GM18526 (cell line): Measurements from ENCODE around the gene GPC3.

Source experiments
- POLR2A ChIP-seq: IDR thresholded peaks from 3 replicates; pipeline ENCODE4 v1.6.1; 2011; ENCODE audit not compliant: insufficient read length; ENCODE audit errors: extremely low read depth

Gene GPC3

DNA sequence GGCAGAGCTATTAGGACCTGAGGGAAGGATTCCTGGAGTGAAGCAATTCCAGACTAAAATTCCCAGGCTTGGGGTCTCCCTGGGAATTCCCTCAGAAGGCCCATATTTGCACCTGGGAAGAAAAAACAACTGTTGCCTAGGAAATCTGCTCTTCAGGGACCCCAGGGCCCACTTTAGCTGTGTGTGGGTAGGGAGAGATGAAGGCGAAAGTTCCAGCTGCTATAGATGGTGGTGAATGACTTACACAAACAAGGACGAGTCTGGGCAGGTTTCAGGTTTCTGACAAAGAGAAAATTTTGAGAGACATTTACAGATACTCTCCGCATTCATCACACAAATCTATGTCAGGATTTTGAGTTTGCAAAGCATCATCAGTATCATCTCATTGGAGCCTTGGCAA, 126.1 kb downstream of the GPC3 start:
- no peak for TF ChIP-seq POLR2A

DNA sequence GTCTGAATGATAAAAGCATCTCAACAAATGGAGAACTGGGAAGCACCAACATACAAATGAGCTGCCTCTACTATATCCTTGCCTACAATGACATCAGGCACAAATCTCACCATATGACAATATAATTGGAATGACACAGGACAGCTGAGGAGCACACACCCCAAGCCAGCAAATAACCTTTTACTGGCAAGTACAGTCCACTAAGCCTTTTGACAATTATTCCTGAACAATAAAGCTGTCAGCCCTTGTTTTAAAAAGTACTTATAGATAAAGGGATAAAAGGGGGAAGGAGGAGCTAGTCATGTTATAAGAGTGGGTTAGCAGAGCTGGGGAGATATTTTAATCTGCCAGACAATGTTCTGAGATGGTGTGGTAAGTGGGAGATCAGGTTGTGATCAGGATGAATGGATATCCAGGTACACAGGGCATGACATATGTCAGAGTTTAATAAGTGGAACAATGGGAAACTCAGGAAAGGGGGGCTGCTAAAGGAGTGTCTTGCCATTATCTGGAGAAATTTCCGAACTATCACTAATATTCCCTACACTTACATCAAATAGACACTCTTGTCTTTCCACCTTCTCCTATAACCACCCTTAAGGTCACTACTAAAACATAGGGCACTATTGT, 127.6 kb downstream of the GPC3 start:
- TF ChIP-seq POLR2A = no peak

DNA sequence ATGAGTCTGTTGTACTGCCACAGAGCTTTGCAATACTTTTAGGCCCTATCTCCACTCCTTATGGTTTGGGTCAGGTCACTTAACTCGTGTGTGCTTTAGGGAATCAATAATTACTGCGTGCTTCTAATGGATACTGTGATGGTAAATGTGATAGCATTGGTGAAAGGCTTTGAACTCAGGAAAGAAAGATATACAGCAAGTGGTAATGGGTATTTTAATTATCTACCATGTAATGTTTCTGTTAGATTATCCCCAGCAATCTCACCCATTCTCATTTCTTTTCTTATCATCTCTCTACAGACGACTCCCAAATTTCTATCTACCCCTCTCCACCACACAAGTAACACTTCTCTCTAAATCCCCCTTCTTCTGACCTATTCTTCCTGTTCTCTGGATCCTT, 128.6 kb downstream of the GPC3 start:
- no peak for TF ChIP-seq POLR2A

DNA sequence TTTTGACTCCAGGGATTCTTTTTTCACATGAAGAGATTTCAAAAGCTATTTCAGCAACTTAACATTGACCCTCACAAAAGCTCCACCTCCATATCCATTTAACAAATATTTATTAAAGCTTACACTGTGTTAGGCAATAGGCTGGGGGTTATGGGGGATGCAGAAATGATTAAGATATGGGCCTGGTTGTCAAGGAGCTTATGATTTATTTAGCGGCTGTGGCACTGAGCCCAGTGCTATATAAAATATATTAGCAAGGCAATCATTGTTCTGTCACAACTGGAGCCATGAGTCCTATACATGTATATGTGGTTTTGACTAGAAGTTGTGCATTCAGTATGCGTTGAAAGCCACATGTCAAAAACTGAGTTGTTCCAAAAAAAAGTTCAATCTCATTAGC, 131.1 kb downstream of the GPC3 start:
- TF ChIP-seq POLR2A = no peak

DNA sequence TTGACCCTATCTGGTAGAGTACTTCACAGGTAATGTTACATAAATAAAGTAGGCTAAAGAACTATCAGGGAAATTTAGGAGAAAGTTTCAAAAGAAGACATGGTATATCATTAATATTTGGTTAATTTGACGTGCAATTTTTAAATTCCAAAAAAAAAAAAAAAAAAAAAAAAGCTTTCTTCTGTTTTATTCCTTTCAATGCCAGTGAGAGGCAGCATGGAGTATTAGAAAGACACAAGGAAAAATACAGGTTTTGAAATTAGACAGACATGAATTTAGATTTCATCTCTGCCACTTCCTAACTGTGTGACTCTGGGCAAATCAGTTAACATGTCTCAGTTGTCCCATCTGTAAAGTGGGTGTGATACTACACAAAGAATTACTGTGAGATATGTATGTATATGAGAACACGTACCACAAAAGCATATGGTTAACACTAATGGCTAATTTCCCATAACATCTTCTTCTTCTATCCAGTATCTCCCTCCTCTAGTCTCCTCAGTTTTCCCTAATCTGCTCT, 132.5 kb downstream of the GPC3 start:
- TF ChIP-seq POLR2A = no peak

DNA sequence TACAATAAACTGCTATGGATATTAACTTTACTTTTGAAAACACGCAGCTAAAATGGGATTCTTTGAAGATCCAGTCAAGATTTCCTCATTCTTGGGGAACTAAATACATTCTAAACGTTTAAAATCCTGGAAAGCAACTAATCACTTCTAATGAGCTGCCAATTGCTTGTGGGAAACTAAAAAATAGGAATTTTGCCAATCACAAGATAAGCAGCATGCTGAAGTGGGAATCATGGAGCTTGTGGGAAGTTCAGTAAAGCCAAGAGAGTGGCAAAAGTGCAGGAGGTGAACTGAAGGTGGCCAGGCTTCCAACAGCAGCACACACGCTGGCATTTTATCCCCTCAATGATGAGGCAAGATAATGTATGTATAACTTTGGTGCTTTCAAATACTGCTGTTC, 133.0 kb downstream of the GPC3 start:
- no peak for TF ChIP-seq POLR2A

DNA sequence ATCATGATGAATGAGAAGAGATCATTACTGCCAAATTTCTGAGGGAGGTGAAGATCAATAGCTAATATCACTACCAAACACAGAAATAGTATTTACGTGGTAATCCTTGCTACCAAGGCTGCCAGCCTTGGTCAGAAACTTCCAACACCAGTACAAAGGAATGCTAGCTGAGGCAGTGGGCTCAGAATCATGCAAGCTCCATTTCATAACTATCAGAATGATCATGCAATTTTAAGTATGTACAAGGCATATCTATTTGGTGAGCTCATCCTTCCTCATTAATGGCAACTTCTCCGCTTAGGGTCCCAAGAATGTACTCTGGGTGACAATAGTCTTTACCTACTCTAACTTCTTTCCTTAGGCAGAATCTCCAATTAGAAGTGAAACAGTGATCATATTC, 135.0 kb downstream of the GPC3 start:
- TF ChIP-seq POLR2A = no peak

DNA sequence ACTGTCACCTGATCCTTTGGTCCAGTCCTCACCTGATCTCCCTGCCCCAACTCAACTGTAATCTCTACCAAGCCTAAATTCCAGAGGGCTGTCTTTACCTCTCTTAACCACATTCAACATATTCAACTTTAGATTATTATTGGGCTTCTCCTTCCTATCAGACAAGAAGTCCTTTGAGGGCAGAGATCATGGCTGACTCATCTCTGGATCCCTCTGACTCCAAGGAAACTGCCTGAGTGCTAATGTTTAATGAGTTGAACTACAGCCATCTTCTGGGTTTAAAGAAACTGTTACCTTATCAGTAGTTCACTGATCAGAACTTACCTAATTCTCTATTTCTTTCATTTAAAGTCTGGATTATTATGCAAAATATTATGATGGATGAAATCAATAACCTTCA, 135.7 kb downstream of the GPC3 start:
- no peak for TF ChIP-seq POLR2A

DNA sequence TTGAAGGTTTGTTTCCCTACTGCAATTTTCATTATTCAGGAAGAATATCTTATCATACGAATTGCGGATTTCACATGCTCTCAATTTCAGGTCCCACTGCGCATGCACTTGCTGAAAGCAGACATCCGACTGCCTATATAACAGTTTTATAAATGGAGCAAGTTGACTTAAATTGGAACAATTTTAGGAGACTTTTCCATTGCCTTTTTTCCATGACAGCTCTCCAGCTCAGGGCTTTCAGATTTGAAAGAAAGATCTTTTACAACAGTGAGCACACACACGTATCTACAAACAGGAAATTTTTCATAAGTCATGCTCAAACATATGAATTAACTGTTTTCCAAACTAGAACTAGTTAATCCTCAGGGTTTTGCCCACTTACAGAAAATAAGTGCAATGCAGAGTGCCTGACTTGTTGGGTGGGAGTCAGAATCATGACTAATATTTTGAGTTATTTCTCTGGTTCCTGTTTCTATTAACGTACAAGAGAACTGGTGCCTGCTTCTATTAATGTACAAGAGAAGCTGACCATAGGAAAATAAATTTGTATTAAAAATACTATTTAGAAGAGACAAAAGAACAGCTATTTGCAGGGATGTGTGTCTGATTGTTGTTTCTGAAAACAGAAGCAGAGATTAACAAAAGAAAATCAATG, 137.9 kb downstream of the GPC3 start:
- TF ChIP-seq POLR2A = no peak

DNA sequence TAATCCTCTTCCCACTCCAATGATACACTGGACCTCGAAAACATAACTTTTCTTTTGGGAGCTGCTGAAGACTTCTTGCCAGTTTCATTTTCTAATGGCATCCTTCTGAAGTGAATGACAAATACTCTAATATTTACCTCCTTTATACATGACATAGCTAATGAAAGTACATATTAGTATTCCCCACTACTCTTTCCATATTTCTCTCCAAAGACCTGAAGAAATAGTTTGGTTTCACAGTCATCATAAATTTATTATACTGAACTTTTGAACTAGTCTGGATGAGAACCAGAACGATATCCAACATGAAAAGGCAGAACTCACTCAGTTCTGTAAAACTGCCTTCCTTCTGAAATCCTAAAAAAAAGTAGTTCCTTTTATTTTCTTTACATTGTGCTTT, 139.1 kb downstream of the GPC3 start:
- TF ChIP-seq POLR2A = no peak

DNA sequence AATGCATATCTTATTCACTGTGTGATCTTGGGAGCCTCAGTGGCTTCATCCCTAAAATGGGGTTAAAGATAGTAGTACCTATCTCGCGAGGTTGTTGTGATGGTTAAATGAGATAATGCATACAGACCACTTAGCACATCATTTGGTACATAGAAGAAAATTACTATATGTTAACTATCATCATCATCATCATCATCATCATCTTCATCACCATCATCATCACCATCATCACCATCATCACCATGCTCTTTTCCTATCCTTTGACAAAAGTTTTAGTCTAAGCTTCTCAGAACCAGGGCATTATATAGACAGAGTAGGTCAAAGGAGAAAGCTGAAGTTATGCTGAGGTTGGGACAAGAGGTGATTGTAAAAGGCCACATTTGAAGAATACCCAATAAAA, 145.0 kb downstream of the GPC3 start:
- no peak for TF ChIP-seq POLR2A

DNA sequence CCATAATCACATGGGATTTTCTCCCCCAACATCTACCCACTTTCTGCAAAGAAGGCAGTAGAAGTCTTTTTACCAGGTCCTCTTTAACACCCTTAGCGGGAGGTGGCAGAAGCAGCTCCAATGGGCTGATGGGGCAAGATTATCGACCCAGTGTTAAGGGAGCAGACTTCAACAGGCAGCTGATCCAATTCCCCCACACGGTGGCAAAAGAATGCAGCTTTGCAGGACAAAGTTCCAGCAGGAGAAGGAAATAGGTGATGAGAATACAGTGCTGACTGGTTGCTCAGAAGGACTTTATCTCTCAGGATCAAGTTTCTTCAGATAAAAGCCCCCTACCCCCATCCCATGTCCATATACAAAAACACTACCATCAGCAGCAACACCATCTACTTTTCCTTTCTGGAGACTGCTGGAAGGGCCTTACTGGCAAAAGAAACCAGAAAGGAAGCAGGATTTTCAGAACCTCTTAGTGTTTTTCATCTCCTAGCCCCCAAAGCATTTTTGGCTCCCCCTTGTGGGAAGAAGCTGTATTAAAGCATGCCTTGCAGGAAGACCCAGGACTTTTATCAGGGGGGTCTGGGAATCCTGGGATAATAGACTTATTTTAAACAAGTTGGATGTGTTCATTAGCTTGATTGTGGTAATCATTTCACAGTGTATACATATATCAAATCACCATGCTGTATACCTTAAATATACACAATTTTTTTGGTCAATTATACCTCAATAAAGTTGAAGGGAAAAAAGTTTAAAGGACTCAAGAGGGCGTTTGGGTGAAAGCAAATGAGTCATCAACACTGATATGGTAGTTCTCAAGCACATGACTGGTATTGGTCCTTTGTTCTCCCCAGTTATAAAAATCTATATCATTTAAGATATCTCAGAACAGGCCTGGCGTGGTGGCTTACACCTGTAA, 146.4 kb downstream of the GPC3 start:
- no peak for TF ChIP-seq POLR2A

DNA sequence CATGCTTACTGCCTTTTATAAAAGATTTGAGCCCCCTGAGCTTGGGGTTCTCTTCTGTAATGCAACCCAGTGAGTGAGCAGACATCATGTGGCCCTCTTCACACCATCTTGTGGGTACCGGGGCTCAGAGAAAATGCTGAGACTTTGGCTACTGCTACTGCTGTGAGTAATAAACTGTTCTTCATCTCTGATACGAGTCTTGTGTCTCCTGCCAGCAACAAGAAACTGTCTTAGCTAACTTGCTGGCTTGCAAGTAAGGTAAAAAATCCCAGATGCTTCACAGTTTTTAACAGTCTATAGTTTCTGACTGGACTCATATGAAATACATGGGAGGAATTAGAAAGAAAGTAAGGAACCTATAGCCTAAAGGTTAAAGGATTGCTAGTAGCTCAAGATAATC, 148.3 kb downstream of the GPC3 start:
- TF ChIP-seq POLR2A = no peak

DNA sequence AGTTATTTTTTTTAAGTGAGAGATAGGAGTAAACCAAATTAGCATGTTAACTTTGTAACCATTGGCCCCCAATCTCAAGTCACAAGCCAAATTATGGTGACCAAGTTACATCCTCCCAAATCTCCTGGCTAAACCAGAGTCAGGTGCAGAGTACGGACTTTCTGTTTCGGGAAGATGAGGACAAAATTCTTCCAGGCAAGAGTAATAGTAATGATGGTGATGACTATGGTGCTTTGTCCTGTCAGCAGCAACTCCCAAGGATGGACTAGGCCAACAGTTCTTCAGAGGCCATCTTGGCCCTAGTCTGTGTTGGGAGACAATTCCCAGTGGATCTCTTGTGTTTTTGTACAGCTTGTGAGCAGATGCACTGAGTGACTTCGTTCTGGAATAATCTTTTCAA, 148.8 kb downstream of the GPC3 start:
- TF ChIP-seq POLR2A = no peak

DNA sequence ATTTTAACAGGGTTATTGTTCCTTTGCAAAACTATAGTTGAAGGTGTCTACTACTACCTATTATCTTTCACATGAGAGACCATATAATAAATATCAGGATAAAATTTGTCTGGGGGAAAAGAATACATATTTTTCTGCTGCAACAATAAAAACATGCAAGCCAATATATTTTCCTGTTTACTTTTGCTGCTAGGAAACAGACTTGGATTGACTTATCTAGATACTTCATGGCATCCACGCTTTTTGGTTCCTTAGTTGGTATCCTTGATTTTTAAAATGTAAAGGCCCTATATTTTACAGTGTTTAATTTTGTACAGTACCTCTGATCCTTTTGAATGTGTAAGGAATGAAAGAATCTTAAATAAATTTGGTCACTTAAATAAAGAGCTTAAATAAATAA, 150.6 kb downstream of the GPC3 start:
- TF ChIP-seq POLR2A = no peak

DNA sequence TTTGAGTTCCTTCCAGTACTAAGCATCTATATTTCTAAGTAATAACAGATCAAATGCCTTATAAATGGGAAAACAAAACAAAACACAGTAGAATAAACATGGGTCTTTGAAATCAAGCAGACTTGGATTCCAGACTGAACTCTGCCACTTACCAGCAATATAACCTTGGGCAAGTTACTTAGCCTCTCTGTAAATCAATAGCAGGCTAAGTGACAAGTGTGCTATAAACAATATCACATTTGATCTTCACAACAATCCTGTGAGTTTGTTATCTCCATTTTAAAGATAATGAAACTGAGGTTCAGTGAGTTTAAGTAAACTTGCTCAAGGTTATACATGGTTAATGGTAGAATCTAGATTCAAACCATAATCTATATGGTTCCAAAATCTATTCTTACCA, 165.8 kb downstream of the GPC3 start:
- TF ChIP-seq POLR2A = no peak
